Tongue (tissue), 2 donors: Measurements from ENCODE around the gene PRXL2B. TPM values are rescaled to one million over a fixed set of nuclear protein-coding genes. Genes with fewer than 3 reads are reported as not detected.
"Not testable (repeated sequence)": the region's sequence is repeated elsewhere in the genome, so short reads cannot be mapped to it uniquely, and the experiment has no call there.

Experiments used
- DNase-seq: peaks from one replicate; pipeline ENCODE4 v3.0.0-alpha.2; 2015
- total RNA-seq: library from RNA; depleted of rRNA; stranded (reverse); fragments of >200 nt; gene quantifications from one replicate; pipeline ENCODE4 v1.2.3, GENCODE V29; 2014

Gene PRXL2B
- total RNA-seq, 1 donor from 2014 or later, result 15.4 TPM

DNA sequence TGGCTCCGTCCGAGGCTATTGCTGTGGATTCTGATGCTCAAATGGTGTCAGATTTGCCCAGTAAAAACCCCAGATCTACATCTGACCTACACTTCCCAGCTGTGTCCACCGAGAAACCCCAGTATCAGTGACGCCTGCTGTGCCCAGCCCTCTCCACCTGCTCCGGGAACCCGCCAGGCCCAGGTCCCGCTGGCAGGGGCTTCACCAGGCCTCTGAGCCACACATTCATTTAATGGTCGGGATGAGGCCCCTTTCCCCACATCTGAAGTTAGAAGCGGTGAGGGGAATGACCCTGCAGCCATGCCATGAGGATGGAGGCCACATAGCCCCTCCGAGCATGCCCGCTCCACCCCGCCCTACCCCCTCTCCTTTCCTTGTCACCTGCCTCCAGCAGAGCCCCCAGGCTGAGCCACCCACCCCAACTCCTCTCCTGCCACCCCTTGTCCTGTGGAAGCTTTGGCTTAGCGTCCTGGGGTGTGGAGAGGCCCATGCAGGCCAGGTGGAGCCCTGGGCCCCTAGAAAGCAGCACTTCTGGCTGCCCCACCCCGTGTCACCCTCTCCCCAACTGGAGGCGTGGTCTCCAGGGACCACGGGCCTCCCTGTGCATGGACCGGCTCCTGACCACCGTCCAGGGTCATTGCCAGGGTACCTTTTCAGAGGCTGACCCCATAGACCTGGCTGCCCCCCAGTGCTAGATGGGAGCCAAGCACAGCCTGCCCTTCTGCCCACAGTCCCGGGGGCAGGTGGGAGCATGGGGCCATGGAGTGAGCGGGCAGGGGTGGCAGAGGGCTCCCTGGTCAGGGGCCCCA, 22.4 kb upstream of the PRXL2B start:
- no peak for DNase-seq

DNA sequence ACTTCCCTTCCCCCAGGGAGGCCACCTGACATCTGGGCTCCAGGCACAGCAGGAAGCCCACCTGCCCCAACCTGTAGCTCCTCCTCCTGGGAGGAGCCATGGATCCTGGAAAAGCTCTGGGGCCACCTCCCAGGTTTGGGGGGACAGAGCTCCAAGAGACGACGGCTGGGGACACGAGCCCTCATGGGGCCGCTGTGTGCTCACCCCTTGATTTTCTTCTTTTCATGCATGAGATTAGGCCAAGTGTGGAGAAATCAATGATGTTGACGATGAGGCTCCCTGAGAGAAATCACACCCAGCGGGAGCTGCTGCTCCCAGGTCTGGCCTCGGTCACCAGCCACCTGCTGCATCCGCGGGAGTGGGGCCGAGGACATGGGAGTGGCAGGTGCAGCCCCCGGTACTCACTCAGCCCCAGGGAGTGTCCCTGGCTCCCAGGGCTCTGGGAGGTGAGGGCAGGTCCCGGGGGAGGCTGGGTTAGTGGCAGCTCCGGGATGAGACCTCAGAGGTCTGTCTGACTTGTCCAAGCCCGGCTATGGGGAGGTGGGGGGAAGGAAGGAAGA, 21.7 kb upstream of the PRXL2B start:
- no peak for DNase-seq

DNA sequence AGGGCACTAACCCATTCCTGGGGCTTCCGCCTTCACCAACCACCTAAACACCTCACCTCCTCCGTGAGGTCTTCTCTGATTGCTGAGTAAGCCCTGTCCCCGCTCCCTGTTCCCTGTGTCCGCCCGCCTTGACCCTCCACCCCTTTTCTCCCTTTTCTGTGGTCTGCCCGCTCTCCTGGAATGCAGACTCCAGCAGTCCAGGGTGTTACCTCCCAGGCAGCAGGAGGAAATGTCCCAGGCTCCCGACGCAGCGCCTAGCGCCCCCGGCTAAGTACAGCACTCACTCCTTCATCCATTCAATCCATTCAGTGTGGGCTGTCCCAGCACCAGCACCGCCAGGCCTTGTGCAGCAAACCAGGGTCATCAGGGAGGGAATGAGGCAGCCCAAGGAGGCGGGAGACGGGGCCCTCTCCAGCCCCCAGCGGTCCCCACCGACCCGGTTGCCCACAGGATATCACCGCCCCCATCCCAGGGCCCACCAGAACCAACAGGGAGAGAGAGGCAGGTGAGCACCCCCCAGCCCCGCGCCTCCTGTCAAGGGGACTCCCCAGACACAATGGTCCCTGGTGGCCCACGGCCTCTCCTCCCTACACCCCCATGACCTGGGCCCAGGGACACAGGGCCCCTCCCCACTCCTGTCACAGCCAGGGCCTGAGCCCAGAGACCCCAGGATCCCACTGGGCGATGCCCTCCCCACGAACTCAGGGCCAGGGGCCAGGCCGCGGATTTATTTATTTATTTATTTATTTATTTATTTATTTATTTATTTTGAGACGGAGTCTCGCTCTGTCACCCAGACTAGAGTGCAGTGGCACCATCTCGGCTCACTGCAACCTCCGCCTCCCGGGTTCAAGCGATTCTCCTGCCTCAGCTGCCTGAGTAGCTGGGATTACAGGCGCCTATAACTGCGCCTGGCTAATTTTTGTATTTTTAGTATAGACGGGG, 20.2 kb upstream of the PRXL2B start:
- no peak for DNase-seq

DNA sequence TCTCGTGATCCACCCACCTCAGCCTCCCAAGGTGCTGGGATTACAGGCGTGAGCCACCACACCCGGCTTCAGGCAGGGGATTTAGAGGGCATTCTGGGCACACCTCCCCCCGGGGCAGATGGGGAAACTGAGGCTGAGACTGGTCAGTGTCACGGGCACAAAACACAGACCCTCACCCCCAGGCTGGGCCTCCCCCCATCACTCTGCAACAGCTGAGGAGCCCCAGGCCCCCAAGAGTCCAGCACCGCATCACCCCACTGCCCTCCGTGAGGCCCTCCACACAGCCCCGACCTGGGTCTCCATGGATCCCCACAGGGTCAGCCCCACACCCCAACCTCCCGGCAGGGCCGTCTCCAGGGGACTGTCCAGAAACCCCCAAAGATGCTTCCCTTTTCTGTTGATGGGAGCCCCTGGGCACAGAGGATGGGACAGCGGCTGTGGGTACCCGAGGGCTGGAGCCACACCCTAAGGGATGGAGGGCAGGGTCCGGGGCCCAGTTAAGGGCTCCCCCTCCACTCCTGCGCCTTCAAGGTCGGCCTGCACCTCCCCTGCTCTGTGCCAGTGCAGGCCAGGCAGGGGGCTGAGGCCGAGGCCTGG, 19.4 kb upstream of the PRXL2B start:
- DNase-seq, result no peak

DNA sequence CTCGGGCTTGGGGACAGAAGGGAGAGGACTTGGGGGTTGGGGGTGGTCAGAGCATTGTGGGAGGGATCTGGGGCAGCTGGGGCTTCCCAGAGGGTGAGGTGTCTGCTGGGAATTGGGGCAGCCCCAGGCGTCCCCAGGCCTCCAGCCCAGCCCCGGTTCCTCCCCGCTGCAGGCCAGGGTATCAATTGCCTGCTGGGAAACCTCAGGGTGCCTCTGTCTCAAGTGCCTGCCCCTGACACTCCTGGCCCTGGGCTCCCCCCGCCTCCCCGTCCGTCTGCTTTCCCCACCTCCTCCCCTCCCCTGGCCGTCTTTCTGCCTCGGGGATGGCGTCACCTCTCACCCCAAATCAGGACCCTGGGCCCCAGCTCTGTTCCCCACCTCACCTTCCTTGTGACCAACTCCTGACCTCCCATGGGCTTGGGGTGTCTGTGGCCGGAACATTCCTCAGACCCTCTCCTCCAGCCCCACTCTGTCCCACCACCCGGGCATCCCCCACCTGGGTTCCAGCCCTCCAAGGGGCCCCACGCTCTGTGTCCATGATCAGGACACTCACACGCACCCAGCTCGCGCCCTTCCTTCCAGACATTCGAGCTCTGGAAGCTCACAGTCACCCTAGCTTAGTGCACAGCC, 18.3 kb upstream of the PRXL2B start:
- not testable (repeated sequence) for DNase-seq

DNA sequence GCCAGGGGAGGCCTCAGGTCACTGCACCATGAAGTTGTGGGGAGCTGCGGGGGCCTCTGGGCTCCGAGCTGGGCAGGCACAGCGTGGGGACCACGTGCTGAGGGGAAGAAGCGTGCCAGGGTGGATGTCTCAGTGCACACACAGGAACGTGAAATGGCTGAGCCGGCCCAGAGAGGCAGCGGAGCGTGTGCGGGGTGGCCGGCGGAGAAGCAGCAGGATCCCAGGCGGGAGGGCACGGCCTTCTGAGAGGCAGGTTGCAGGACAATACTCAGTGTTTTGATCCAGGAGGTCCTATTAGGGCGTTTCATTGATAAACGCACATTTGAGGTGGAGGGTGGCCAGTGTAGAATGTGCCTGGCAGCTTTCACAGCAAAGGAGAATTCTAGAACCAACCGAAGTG, 17.5 kb upstream of the PRXL2B start:
- no peak for DNase-seq

DNA sequence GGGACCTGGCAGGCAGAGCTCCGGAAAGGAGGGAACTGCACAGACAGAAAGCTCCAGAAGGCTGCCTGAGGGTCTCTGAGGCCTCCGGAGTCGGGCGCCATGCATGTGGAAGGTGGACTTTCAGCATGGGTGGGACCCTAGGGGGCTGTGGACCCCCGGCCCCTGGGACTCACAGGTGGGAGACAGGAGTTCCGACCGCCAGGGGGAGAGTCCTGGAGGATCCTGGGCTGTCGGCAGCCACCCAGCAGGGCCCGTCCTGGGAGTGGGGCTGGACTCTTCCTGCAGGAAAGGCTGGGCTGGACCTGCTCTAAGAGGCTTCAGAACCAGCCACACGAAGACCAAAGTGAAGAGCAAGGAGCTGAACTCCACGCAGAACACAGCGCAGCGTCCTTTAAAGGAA, 16.9 kb upstream of the PRXL2B start:
- not testable (repeated sequence) for DNase-seq

DNA sequence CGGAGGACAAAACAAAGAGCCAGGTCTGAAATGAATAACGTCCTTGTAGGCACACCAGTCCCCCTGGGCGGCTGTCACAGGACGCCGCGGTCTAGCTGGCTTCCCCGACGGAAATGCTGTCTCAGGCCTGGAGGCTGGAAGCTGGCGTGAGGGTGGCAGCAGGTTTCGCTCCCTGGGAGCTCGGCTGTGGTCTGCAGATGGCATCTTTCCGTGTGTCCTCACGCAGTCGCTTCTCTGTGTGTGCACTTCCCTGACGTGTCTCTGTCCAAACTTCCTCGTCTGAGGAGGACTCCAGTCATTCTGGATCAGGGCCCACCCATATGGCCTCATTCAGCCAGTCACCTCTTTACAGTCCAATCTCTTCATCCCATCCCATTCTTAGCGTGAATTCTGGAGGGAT, 16.2 kb upstream of the PRXL2B start:
- no peak for DNase-seq

DNA sequence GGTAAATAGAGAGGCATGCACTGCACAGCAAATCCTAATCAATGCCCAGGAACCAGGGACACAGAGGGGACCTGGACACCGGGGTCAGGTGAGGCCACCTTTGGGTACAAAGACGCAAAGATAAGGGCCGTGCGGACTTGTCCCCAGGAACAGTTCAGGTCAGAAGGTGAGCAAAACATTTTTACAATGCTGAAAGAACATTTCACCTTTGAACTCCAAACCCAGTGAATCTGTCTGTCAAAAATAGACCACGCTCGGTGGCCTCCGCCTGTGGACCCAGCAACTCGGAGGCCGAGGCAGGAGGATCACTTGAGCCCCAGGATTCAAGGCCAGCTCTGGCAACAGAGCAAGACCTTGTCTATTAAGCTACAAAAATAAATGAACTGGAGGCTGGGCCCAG, 15.2 kb upstream of the PRXL2B start:
- no peak for DNase-seq

DNA sequence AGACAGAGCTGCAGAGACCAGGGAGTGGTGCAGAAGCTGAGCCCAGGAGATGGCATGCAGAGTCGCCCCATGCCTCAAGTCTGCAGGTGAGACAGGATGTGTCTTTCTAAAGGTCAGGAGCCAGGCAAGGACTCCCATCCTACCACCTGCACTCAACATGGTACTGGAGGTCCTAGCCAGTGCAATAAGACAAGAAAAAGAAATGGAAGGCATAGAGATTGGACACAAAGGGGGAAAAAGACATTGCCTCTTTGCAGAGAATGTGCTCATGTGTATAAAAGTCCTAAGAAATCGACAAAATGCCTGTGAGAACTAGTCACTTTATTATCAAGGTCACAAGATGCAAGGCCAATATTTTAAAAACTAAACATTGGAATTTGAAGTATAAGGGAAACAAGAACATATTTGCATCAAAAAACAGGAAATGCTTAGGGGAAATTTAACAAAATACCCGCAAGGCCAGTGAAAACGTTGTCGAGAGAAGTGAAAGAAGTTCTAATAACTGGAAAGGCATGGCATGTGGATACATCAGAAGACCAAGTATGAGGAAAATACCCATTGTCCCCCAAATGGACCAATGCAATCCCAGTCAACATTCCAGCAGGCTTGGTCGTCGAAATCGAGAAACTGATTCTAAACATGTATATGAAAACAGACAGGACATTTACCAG, 13.2 kb upstream of the PRXL2B start:
- DNase-seq, result no peak

DNA sequence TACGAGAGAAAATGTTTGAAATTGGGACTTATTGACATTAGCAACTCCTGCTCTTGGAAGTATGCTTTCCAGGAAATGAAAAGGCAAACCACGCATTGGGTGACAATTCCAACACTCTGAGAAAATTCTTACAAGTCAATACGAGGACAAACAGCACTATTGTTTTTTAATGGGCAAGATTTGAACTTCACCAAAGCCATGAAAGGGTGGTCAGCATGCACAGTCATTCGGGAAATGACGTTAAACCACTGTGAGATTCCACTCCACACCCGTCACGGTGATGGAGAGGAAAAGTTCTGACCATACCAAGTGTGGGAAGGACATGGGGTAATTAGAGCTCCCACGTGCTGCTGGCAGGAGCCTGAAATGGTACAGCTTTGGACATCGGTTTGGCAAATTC, 12.2 kb upstream of the PRXL2B start:
- no peak for DNase-seq

DNA sequence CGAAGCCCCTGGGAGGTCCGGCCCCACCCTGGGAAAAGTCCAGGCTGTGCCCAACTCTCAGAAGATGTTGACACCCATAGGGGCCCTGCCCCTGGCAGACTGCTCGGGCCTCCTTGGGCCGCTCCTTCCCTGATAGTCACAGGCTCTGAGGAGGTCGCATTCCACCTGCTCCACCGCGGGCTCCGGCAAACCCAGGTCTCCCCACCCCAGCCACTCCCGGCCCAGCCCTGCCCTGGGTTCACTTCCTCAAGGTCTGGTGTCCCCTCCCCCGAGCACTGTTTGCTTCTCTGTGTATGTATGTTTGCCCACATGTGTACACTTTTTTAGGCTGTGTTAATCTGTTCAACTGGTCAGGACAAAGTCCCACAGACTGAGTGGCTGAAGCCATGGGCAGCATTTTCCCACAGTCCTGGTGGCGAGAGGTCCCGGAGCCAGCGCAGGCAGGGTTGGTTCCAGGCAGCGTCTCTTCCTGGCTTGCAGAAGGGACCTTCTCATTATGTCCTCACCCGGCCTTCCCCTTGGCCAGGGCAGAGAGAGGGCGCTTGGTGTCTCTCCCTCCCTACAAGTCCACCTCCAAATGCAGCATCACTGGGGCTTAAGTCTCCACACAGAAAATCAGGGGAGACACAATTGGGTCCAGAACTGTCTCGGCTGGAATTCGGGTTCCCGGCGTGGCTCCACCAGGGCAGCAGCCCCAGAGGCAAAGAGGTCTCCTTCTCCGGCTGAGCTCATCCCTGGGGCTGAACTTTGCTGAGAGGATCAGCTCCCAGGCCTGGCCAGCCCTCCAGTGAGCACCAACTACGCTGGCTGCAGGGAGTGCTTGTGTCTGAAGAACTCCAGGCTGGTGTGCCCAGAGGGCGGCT, 10.5 kb upstream of the PRXL2B start:
- DNase-seq, result no peak

DNA sequence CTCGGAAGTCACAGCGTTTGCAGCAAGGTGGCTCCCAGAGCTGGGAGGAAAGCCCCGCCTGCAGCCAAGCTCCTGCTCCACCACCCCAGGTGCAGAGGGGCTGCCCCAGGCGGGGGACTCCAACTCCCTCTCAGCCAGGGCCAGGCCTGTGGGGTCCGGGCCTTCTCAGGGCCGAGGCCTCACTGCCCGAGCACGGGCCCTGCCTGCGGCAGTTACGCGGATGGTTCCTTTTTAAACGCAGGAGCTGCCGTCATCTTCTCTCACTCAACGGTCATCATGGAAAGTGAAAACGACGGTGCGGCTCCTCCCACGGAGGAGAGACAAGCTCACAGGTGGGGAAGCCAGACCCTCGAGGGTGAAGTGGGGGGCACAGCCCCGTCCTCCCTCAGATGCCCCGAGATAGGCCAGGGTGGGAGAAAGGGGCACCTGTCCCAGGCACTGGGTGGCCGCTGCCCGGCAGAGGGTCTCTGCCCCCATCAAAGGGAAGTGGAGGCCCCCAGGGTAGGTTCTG, 9.0 kb upstream of the PRXL2B start:
- not testable (repeated sequence) for DNase-seq

DNA sequence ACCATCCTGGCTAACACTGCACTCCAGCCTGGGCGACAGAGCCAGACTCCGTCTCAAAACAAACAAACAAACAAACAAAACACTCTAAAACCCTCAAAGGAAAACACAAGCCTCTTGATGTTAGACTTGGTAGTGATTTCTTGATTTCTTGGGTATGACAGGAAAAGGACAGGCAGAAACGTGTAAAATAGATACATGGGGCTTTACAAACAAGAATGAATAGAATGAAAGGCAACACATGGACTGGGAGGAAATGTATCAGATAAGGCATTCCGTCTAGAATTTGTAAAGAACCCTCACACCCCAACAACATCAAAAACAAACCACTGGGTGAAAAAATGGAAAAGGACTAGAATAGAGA, 7.8 kb upstream of the PRXL2B start:
- DNase-seq, result no peak

DNA sequence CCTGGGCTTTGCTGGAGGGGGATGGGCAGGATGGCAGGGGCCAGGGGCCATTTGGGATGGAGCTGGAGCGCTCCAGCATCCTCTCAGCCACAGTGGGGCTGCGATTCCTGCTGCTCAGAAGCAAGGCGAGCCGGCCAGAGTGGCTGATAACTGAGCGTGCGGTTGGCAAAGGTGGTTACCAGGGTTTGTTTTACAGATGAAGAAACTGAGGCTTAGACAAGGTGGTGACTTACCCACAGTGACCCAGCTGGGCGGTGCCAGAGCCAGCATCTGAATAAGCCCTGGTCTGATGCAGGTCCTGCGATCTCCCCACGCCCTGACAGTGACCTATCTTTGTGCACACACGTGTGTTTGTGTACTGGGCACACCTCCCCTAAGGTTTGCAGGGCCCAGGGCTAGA, 5.9 kb upstream of the PRXL2B start:
- DNase-seq, result no peak

DNA sequence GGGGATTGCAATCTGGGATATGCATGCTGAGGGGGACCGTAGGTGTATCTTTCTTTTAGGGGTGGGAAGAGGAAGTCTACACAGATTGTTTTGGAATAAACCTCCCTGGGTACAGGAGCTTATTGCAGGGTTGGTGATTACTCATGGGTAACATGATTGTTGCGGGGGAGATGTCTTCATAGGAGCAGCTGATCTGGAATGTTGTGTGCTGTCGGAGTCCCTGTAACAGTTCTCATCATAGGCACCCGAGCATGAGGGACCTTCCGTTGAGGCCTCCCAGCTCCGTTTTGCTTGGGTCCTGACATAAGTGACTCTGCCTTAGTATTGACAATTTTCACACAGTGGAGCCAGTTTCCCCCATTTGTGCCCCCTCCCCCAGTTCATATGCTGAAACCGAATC, 4.2 kb upstream of the PRXL2B start:
- DNase-seq, result no peak

DNA sequence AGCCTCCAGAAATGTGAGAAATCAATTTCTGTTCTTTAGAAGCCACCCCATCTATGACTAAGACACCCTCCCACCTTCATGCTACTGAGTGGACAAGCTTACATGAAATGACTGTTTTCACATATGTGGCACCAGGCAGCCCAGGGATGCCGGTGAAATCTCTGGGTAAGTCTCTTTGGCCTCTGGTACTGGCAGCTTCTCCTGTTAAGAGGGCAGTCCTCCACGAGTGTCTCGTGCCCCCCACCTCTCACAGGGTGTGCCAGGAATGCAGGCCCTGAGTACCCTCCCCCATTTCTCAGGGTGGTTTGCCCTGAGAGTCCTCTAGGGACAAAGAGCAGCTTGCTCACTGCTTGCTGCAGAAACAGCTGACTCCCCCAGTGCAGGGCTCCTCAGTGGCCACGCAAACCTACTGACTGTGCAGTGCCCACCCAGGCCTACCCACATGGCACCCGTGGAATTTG, 3.2 kb upstream of the PRXL2B start:
- DNase-seq, result no peak

DNA sequence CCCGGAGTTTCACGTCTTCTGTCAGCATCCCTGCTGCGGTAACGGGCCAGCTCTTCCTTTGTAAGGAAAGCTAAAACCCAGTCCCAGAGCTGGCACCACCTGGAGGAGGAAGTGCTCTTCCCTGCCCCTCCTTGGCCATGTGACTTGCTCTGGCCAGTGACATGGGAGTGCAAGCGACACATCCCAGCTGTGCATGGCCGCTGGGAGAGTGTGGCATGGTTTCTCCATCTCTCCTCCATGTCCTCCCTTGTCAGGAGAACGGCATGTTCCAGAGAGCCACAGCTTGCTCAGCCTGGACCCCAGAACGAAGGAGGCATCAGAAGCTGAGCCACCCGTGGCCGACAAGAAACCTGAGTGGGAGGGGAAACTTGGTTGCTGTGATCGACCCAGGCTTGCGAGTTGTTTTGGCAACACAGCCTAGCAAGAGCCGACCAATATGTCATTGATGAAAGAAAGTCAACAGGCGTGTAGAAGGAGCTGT, 2.7 kb upstream of the PRXL2B start:
- DNase-seq, result peak; percentile 31

DNA sequence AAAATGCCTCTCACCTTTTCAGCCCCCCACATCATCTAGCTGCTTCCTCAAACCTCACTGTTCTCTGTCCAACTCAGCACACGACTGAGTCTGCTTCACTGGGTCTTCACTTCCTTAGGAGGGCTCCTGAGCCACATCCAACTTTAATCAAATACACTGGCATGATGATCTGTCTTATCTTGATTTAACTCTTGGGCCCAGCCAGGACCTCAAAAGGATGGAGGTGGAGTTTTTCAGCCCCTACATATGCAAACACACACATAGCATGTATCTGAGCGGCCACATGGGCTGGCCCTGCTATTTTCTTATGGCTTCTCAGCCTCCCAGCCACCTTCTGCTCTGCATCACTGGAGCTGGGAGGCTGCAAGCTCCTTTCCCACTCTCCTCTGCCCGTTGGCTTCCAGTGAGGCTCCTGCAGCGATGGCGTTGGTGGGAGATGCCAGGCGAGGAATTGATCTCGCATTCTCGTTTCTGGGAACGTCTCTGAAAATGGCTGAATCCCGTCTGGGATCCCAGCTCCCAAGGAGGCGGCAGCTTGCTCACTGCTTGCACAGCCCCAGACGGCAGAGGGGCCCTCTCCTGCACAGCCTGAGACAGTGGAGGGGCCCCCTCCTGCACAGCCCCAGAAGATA, 1.8 kb upstream of the PRXL2B start:
- no peak for DNase-seq
